NCI-H2171 treated with DMSO at 0.1 percent for 48 hours (cell line): ENCODE results near the gene ECHDC1.

Source experiments
- DNase-seq: peaks from one replicate; lab custom pipeline; 2025; lab: John Stamatoyannopoulos, UW

ECHDC1 gene

DNA sequence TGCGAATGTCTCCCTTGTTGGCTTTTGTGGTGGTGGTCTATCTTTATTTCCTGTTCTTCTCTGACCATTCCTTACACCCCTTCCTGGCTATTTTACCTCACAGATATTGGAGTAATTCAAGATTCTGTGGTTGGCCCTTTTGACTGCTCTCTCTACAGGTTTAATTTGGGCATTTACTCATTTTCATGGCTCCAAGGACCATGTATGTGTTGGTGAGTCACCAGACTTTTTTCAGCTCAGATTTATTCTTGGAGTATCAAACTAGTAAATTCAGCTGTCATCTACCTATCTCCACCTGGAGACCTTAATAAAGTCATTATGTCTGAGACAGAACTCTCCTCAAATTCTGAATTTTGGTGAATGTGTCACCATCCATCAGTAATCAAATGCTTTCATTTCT, 61.2 kb downstream of the ECHDC1 start:
- DNase-seq: no peak

GRCh38 chr6:127279815-127280214, 63.6 kb downstream of the ECHDC1 start:
- DNase-seq: no peak

DNA sequence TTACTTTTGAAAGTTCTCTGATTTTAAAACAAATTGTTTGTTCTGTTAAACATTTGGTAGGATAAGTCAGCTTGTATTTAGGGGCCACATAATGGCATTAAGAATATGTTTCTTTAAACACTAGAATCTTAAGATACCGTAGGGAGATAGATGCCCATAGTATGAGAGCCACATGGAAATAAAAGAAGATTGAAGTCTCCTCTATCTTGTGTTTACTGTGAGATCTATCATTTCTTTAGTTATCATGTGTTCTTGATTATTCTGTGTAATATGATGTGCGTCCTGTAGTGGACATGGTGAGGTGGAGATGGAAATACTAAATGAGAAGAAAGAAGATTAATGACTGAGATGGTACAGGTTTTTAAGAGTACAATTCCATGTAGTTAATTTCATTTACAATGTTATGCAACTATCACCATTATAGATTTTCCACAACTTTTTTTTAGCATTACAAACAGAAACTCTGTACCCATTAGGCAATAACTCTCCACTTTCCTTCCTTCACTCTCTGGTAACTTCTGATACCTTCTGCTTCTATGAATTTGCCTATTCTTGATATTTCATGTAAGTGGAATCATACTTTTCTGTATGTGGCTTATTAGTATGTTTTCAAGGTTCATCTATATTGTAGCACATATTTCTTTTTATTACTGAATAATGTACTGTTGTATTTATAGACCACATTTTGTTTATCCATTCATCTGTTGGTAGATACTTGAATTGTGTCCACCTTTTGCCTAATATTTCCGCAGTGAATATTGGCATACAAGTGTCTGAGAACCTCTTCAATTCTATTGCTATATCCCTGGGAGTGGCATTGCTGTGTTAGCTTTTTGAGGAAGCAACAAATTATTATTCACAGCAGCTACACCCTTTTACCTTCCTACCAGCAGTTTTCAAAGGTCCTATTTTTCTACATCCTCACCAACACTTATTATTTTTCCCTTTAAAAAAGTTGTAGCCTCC, 65.2 kb downstream of the ECHDC1 start:
- no peak for DNase-seq

DNA sequence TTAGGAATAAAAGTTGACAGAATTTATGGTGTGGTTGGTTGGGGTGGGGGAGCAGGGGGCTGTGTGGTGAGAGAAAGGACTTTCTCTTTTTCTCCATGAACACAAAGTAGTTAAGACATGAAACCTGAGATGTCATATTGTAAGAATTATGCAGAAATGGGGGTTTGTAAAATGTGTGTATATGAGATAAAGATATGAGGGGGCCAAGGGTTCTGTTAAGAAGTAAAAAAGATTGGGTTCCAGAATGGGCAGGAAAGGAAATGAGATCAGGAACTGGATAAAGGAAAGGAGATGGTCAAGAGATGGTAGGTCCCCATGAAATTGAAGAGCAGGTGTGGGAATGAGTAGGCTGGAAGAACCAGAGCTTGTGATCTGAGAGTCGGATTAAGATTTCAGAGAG, 67.1 kb downstream of the ECHDC1 start:
- no peak for DNase-seq

DNA sequence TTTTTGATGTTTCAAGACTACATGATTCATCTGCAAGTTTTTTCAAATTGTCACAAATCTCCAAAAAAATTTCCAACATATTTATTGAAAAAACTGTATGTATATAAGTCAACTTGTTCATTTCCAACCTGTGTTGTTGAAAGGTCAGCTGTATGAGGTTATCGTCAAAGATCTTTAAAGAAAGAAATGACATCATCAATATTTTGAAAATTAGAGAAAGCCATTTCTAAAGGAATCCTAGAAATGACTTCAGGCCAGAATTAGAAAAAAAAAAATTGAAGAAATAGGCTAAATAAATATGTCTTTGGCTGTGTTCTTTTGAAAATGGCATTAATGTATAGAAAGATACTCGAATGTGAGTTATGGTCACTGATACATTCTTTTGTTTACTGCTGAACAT, 69.9 kb downstream of the ECHDC1 start:
- no peak for DNase-seq

DNA sequence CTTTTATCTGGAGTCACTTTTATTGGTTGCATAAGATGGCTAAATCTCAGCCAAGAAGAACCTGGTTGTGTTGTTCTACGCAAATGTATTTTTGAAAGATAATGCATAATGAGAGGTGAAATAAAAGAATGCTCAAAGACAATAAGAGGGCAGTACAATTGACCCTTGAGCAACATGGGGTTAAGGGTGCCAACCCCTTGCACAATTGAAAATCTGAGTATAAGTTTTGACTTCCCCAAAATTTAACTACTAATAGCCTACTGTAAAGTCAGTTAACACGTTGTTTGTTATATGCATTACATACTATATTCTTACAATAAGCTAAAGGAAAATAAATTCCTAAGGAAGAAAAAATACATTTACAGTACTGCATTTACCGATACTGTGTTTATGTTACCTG, 70.8 kb downstream of the ECHDC1 start:
- no peak for DNase-seq

- DNase-seq: no peak
Observed at GRCh38 chr6:127267646-127268625, 75.5 kb downstream of the ECHDC1 start.

- DNase-seq: peak; percentile 61
Observed at GRCh38 chr6:127266892-127267645, 76.3 kb downstream of the ECHDC1 start.

DNA sequence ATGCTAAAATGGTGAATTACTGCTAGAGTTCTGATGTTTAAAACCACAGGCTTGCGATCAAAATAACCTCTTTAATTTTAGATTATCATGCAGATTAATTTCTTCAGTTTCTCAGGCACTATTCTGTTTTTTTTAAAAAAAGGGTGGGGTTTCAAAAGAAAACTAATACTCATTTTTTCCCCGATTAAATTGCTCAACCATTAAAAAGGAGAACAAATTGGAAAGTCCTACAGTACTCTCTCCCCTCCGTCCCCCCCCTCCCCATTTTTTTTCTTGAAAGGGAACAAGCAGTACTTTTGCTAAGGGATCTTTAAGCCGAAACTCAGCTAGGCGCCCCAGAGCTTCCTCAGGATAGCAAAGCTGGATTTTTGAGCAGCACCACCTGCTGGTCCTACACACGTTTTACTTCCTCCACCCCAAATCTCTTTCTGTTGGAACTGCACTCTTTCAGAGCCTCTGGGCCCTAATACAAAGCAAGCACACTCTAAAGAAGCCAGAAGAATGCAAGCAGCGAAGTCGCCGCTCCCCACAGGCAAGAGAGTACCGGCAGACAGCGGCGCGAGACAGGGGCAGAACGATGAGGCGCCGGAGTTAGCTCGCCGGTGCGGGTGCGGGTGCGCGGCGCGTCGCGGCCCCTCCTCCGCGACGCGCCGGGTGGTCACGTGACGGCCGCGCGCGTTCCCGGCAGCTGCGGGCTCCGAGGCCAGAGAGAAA, 77.1 kb downstream of the ECHDC1 start, which contains the start of gene RNF146:
Gene RNF146, plus strand, starts transcription at position 687 of the 714 bp plus-strand sequence. CDS start 13,475 bp downstream, outside the sequence.
- DNase-seq: peak; percentile 83

DNA sequence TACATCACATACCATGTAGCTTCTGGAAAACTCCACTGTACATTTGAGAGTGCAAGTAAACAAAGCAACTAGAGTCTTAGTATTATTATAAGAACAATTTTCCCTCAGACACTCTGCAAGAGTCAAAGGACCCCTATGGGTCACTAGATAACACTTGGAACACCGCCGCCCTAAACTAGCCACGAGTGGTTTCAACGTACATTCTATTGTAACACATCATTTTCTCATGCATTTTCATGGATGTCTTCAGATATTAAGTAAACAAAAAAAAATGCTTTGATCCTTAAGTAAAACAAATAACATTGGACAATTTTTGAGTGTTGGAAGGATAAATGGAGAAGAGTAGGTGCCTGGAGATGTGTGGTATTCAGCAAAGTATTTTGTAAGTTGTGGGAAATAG, 79.9 kb downstream of the ECHDC1 start:
- DNase-seq: no peak

DNA sequence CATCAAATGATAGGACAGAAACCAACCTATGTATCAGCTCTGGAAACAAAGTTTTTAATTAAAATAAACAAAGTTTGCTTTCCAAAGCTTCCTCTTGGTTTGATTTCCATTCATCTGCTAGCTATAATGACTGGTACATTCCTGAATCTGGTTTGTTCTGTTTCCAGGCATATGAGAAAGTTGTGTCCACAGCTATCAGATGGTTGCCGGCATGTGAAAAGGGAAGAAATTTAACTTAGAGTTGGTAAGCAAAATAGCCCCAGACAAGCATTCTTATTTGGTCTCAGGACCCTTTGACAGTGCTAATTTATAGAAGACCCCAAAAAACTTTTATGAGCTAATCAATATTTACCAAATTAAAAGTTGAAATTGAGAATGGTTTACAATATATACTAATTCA, 80.5 kb downstream of the ECHDC1 start:
- DNase-seq: no peak

GRCh38 chr6:127255286-127255685, 88.1 kb downstream of the ECHDC1 start:
- no peak for DNase-seq

DNA sequence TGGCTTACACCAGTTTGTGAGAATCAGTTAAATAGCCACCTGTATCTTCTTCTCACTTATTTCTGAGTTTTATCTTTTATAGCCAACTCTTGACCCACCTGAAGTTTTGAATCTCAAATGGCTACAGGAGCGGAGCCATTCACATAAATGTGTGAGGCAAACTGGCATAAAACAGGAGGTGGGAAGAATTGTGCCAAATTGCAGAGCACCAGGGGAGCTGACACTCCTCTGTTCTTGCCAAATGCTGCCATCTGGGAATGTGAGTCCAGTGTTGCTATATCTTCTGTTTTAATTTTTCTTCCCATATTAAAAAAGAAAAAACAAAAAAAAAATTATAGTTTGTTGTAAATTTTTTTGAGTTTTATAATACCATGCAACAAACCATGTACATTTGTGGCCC, 93.8 kb downstream of the ECHDC1 start:
- DNase-seq: no peak

GRCh38 chr6:127247114-127248096, 96.0 kb downstream of the ECHDC1 start:
- DNase-seq: no peak

GRCh38 chr6:127243501-127243900, 99.9 kb downstream of the ECHDC1 start:
- DNase-seq: no peak
